ENCODE results near the gene POU6F2. TPM values are rescaled to one million over a fixed set of nuclear protein-coding genes. Genes with fewer than 3 reads are reported as not detected.

POU6F2 gene
- total RNA-seq, 4 donors from 2014 or later: not detected

- no peak overlapping the region for H3K4me3 ChIP-seq
- WGBS: 52% methylated on average over 2 of the region's 2 CpGs
- intact Hi-C loops (cut with DNase I): no loop called here
- H3K27ac ChIP-seq (replicated peaks in 1 of 4): no peak overlapping the region
- TF ChIP-seq POLR2A (IDR thresholded peaks at IDR 0.05; ENCODE audit: low read depth): no peak
- TF ChIP-seq EP300 (IDR thresholded peaks at IDR 0.05): no peak
- TF ChIP-seq CTCF (IDR thresholded peaks at IDR 0.05): no peak
- TF ChIP-seq POLR2AphosphoS5 (IDR thresholded peaks at IDR 0.05): no peak
- no peaks in the 10 kb centered on the region for H3K36me3 ChIP-seq
- no peak for DNase-seq (ENCODE audit: extremely low spot score)
- H3K9me3 ChIP-seq: no peaks in the 10 kb centered on the region
- H3K4me1 ChIP-seq: no peaks in the 10 kb centered on the region
- no peaks in the 10 kb centered on the region for H3K27me3 ChIP-seq
These were observed 124.5 kb downstream of the POU6F2 start for GRCh38 chr7:39102234-39102633.

DNA sequence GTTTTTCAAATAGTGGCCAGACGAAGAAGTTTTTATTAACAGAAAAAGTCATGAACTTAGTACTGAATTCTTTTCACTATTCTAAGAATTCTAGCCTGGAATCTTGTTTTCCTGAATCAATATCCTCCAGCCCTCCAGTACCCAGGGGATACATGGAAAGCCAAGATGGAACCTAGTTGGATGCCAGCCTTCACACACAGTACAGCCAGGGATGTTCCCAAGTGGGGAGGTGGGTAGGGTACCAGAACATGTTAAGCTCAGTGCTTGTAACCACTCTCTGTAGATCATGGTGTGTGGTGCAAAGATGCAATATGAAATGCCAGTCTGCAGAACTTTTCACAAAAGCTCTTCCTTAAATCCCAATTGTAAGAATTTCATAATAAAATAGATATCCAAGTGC, 128.0 kb downstream of the POU6F2 start:
- Histone ChIP-seq H3K27ac (replicated peaks in 1 of 4) (no peak overlapping the region), H3K4me1 (no peaks in the 10 kb centered on the region), H3K27me3 (no peaks in the 10 kb centered on the region), H3K9me3 (no peaks in the 10 kb centered on the region), H3K36me3 (no peaks in the 10 kb centered on the region), H3K4me3 (no peak overlapping the region)
- WGBS: 83% methylated on average over 1 of the region's 1 CpG
- no peak for DNase-seq (ENCODE audit: extremely low spot score)
- intact Hi-C loops (cut with DNase I): no loop called here
- TF ChIP-seq CTCF (IDR thresholded peaks at IDR 0.05) (no peak), EP300 (IDR thresholded peaks at IDR 0.05) (no peak), POLR2A (IDR thresholded peaks at IDR 0.05; ENCODE audit: low read depth) (no peak), POLR2AphosphoS5 (IDR thresholded peaks at IDR 0.05) (no peak)

DNA sequence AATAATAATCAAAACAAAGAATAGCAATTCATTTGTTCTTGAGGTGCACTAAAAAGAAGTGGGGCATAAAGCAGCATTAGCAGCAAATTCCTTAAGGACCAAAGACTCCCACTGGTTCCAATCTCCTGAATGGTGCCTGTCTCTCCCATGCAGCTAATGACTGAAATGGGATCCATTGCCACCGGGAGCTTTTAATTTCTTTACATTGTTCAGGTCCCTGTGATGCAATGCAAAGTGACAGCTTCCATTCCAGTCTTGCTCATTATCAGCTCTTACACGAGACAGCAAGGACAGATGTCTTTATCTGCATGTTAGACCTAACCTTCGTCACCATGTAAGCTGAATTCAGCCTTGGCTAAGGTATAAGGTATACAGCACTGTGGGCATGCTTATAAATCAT, 148.1 kb downstream of the POU6F2 start:
- H3K4me1 ChIP-seq: no peaks in the 10 kb centered on the region
- H3K36me3 ChIP-seq: no peaks in the 10 kb centered on the region
- DNase-seq (ENCODE audit: extremely low spot score): no peak
- H3K27ac ChIP-seq (replicated peaks in 1 of 4): no peak overlapping the region
- intact Hi-C loops (cut with DNase I): no loop called here
- H3K4me3 ChIP-seq: no peak overlapping the region
- WGBS: 72% methylated on average over 3 of the region's 3 CpGs
- TF ChIP-seq EP300 (IDR thresholded peaks at IDR 0.05) (no peak), POLR2AphosphoS5 (IDR thresholded peaks at IDR 0.05) (no peak), CTCF (IDR thresholded peaks at IDR 0.05) (no peak), POLR2A (IDR thresholded peaks at IDR 0.05; ENCODE audit: low read depth) (no peak)
- no peaks in the 10 kb centered on the region for H3K9me3 ChIP-seq
- peaks cover 0 to 2% (median under 1%) of the 10 kb centered on the region in 4 donors for H3K27me3 ChIP-seq

- WGBS: 71% methylated on average over 3 of the region's 3 CpGs
- intact Hi-C loops (cut with DNase I): no loop called here
- Histone ChIP-seq H3K36me3 (no peaks in the 10 kb centered on the region), H3K9me3 (no peaks in the 10 kb centered on the region), H3K4me3 (no peak overlapping the region), H3K27ac (replicated peaks in 1 of 4) (no peak overlapping the region), H3K27me3 (peaks cover 0 to 6% (median 2%) of the 10 kb centered on the region in 4 donors), H3K4me1 (no peaks in the 10 kb centered on the region)
- no peak for DNase-seq (ENCODE audit: extremely low spot score)
- TF ChIP-seq CTCF (IDR thresholded peaks at IDR 0.05) (no peak), EP300 (IDR thresholded peaks at IDR 0.05) (no peak), POLR2A (IDR thresholded peaks at IDR 0.05; ENCODE audit: low read depth) (no peak), POLR2AphosphoS5 (IDR thresholded peaks at IDR 0.05) (no peak)
These were observed 149.3 kb downstream of the POU6F2 start for GRCh38 chr7:39127058-39127457.

DNA sequence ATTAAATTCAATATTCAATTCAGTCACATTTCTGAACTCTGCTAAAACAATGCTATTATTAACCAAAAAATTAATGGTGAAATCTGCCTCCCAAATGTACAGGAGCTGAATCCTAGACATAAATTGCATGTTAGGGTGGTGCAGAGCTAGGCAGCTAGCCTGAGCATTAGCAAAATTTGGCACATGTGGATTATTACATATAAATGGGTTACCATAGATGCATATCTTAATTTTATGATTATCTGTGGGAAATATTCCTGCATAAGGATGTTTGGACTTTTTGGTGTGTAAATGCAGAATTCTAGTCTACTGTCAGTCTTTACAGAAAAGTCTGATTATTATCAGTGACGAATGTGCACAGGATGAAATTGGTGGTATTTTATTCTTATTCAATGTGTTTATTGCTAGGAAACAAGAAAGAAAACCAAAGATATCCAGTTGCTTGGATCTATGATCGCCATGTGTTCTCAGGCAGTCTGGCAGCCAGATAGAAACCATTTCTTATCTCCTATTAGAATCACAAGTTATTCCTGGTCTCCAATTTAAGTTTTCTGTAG, 150.7 kb downstream of the POU6F2 start:
- Histone ChIP-seq H3K9me3 (no peaks in the 10 kb centered on the region), H3K27ac (replicated peaks in 1 of 4) (no peak overlapping the region), H3K4me3 (no peak overlapping the region), H3K27me3 (peaks cover 0 to 6% (median 2%) of the 10 kb centered on the region in 4 donors), H3K4me1 (no peaks in the 10 kb centered on the region), H3K36me3 (no peaks in the 10 kb centered on the region)
- no peak for TF ChIP-seq CTCF (IDR thresholded peaks at IDR 0.05)
- TF ChIP-seq EP300 (IDR thresholded peaks at IDR 0.05): no peak
- no peak for TF ChIP-seq POLR2A (IDR thresholded peaks at IDR 0.05; ENCODE audit: low read depth)
- no peak for TF ChIP-seq POLR2AphosphoS5 (IDR thresholded peaks at IDR 0.05)
- 79% methylated on average over 2 of the region's 2 CpGs for WGBS
- intact Hi-C loops (cut with DNase I): no loop called here
- DNase-seq (ENCODE audit: extremely low spot score): no peak
